Measurements from ENCODE around the gene GLDC. TPM values are rescaled to one million over a fixed set of nuclear protein-coding genes. Genes with fewer than 3 reads are reported as not detected.

Gene GLDC
- total and polyA plus RNA-seq, 4 donors: 26.7 to 102 (median 59.3) TPM

DNA sequence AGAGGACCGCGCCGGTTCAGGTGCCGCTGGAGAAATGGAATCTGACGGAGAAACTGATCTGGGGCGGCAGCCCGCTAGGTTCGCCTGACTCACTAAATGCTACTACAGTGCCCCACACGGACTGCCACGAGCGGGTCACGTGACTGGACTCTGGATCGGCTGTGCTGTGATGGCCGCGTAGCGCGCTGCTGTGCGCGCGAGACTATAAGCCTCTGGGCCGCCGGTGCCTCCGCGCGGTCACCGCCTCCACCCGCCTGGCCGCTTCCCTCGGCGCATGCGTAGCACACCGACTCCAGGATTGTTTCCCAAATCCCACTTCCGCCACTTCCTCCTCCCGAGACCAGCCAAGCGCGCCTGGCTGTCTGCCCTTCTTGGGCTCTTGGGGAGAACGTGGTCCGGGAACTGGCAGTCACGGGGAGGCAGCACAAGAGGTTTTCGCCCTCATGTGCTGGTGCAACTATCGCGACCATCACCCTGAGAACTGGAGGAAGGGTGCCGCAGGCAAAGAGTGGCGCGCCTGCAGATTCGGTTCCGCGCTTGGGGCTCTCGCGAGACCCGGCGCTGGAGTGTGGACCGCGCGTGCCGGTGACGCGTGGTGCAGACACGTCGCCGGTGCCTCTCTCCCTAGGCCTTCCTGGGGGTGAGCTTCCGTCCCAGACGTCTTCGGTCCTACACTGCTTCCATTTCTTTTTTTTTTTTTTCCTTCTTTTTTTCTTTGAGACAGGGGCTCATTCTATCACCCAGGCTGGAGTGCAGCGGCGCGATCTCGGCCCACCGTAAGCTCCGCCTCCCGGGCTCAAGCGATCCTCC lies 35.8 kb upstream of the GLDC start:
- Histone ChIP-seq H3K9ac (ENCODE audit: low read depth in 1 of 2, low read length in 2 of 2) (peak overlapping the region; percentile 77 to 99), H3K27ac (ENCODE audit: low read depth in 1 of 2, low read length in 2 of 2) (peak overlapping the region; percentile 93 to 98), H3K4me3 (ENCODE audit: low read depth in 1 of 3, low read length in 3 of 3) (peak overlapping the region; percentile 67 to 95 (median 75)), H3K9me3 (ENCODE audit: control insufficient read depth in 4 of 4, low read length in 3 of 4) (no peaks in the 10 kb centered on the region), H3K36me3 (ENCODE audit: control insufficient read depth in 4 of 4, insufficient read depth in 3 of 4, low read depth in 1 of 4, low read length in 3 of 4) (no peaks in the 10 kb centered on the region), H3K4me1 (ENCODE audit: control insufficient read depth in 4 of 4, insufficient read depth in 4 of 4, low read length in 3 of 4) (peaks cover 10 to 29% (median 12%) of the 10 kb centered on the region in 4 donors), H3K27me3 (ENCODE audit: control insufficient read depth in 4 of 4, insufficient read depth in 4 of 4, low read length in 3 of 4) (no peaks in the 10 kb centered on the region)
- WGBS: under 1% methylated on average over 72 of the region's 72 CpGs
- peak; percentile 92 for DNase-seq (ENCODE audit: low spot score)
- TF ChIP-seq NR2F2 (IDR thresholded peaks at IDR 0.05): no peak
- TF ChIP-seq, protein P1, sequence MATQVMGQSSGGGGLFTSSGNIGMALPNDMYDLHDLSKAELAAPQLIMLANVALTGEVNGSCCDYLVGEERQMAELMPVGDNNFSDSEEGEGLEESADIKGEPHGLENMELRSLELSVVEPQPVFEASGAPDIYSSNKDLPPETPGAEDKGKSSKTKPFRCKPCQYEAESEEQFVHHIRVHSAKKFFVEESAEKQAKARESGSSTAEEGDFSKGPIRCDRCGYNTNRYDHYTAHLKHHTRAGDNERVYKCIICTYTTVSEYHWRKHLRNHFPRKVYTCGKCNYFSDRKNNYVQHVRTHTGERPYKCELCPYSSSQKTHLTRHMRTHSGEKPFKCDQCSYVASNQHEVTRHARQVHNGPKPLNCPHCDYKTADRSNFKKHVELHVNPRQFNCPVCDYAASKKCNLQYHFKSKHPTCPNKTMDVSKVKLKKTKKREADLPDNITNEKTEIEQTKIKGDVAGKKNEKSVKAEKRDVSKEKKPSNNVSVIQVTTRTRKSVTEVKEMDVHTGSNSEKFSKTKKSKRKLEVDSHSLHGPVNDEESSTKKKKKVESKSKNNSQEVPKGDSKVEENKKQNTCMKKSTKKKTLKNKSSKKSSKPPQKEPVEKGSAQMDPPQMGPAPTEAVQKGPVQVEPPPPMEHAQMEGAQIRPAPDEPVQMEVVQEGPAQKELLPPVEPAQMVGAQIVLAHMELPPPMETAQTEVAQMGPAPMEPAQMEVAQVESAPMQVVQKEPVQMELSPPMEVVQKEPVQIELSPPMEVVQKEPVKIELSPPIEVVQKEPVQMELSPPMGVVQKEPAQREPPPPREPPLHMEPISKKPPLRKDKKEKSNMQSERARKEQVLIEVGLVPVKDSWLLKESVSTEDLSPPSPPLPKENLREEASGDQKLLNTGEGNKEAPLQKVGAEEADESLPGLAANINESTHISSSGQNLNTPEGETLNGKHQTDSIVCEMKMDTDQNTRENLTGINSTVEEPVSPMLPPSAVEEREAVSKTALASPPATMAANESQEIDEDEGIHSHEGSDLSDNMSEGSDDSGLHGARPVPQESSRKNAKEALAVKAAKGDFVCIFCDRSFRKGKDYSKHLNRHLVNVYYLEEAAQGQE (IDR thresholded peaks at IDR 0.05): peak; percentile 76
- TF ChIP-seq, protein P2, sequence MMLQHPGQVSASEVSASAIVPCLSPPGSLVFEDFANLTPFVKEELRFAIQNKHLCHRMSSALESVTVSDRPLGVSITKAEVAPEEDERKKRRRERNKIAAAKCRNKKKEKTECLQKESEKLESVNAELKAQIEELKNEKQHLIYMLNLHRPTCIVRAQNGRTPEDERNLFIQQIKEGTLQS (IDR thresholded peaks at IDR 0.05): no peak
- TF ChIP-seq, protein P3, sequence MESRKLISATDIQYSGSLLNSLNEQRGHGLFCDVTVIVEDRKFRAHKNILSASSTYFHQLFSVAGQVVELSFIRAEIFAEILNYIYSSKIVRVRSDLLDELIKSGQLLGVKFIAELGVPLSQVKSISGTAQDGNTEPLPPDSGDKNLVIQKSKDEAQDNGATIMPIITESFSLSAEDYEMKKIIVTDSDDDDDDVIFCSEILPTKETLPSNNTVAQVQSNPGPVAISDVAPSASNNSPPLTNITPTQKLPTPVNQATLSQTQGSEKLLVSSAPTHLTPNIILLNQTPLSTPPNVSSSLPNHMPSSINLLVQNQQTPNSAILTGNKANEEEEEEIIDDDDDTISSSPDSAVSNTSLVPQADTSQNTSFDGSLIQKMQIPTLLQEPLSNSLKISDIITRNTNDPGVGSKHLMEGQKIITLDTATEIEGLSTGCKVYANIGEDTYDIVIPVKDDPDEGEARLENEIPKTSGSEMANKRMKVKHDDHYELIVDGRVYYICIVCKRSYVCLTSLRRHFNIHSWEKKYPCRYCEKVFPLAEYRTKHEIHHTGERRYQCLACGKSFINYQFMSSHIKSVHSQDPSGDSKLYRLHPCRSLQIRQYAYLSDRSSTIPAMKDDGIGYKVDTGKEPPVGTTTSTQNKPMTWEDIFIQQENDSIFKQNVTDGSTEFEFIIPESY (IDR thresholded peaks at IDR 0.05): peak; percentile 99
- TF ChIP-seq JUND (IDR thresholded peaks at IDR 0.05): peak; percentile 54 to 59
- peak; percentile 69 for TF ChIP-seq YY1 (IDR thresholded peaks at IDR 0.05)
- TF ChIP-seq SP1 (IDR thresholded peaks at IDR 0.05): peak; percentile 86
- TF ChIP-seq HNF4G (IDR thresholded peaks at IDR 0.05): peak; percentile 66
- peak; percentile 38 to 75 for TF ChIP-seq RXRA (IDR thresholded peaks at IDR 0.05)
- peak; percentile 30 for TF ChIP-seq FOXA2 (IDR thresholded peaks at IDR 0.05)
- peak in 1 of 2 donors; percentile 85 for TF ChIP-seq GABPA (IDR thresholded peaks at IDR 0.05 in 1 of 2, conservative IDR thresholded peaks at IDR 0.05 in 1 of 2)
- peak in 1 of 2 donors; percentile 0 for TF ChIP-seq RAD21 (IDR thresholded peaks at IDR 0.05)
- TF ChIP-seq, protein P4, sequence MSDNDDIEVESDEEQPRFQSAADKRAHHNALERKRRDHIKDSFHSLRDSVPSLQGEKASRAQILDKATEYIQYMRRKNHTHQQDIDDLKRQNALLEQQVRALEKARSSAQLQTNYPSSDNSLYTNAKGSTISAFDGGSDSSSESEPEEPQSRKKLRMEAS (IDR thresholded peaks at IDR 0.05): peak; percentile 57
- peak; percentile 16 to 56 for TF ChIP-seq EGR1 (IDR thresholded peaks at IDR 0.05; ENCODE audit: low read depth in 2 of 2)
- TF ChIP-seq TAF1 (conservative IDR thresholded peaks at IDR 0.05): peak; percentile 82
- no peak for TF ChIP-seq FOXA1 (IDR thresholded peaks at IDR 0.05)
- TF ChIP-seq HNF4A (conservative IDR thresholded peaks at IDR 0.05): peak; percentile 76 to 83
- TF ChIP-seq, protein P5, sequence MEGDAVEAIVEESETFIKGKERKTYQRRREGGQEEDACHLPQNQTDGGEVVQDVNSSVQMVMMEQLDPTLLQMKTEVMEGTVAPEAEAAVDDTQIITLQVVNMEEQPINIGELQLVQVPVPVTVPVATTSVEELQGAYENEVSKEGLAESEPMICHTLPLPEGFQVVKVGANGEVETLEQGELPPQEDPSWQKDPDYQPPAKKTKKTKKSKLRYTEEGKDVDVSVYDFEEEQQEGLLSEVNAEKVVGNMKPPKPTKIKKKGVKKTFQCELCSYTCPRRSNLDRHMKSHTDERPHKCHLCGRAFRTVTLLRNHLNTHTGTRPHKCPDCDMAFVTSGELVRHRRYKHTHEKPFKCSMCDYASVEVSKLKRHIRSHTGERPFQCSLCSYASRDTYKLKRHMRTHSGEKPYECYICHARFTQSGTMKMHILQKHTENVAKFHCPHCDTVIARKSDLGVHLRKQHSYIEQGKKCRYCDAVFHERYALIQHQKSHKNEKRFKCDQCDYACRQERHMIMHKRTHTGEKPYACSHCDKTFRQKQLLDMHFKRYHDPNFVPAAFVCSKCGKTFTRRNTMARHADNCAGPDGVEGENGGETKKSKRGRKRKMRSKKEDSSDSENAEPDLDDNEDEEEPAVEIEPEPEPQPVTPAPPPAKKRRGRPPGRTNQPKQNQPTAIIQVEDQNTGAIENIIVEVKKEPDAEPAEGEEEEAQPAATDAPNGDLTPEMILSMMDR (IDR thresholded peaks at IDR 0.05; ENCODE audit: low read depth, low read length, missing input control): no peak

Data from liver (tissue), 9 donors.